ENCODE measurements around the gene SLC15A3.

Gene SLC15A3

DNA sequence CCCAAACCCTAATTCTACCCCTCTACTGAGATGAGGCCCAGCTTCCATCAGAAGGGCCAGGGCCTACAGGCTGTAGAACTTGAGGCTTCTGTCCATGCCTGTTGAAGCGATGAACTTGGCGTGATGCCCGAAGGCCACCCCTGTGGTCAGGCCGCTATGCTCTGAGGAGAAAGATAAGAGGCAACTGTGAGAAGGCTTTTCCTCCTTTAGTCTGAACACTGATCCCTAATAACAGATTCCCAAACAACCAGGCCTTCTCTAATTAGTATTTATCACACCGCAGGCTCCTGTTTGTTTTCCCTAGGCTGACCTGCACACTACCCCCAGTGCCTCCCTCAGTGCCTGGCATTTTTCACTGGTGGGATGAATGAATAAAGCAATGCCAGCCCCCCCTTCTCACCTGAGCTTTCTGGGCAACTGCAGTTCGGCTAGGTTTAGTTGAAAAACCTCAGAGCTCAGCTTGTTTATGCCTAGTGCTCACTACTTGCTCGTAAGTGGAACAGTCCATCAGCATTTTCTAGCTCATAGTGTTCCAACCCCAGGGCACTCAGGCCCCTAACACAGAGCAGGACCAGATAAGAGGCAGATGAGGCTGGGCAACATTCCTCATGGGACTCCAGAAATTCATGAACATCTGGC lies 60.8 kb downstream of the SLC15A3 start:
- Mint-ChIP-seq H3K4me3 (no peak overlapping the region), H3K9me3 (no peaks in the 10 kb centered on the region), H3K4me1 (no peaks in the 10 kb centered on the region), H3K27ac (peak overlapping the region; percentile 36), H3K36me3 (peaks cover 71% of the 10 kb centered on the region)
- DNase-seq (ENCODE audit: low spot score in 2 of 2) (no peak), ATAC-seq (no peak)

DNA sequence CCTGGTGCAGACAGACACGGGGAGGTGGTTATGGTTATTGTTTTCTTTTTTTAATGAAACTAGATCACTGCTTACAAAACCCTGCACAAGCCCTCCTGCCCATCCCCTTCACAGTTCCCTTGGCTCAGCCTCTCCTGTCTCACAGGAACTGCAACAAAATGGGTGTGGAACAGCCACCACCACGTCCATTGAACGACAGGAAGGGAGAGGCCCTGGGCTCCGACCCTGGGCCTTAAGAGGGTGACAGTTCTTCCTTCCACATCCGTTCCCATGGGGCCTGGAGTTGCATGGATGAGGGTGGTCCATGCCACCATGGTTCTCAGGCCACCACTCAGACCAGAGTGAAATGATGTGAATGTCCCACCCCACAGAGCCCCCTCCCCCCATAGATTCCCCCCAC lies 61.3 kb downstream of the SLC15A3 start:
- DNase-seq (ENCODE audit: low spot score in 2 of 2) (no peak), ATAC-seq (no peak)
- no peak overlapping the region for H3K4me3 Mint-ChIP-seq
- no peaks in the 10 kb centered on the region for H3K9me3 Mint-ChIP-seq
- no peak overlapping the region for H3K27ac Mint-ChIP-seq
- no peaks in the 10 kb centered on the region for H3K4me1 Mint-ChIP-seq
- peaks cover 66% of the 10 kb centered on the region for H3K36me3 Mint-ChIP-seq

DNA sequence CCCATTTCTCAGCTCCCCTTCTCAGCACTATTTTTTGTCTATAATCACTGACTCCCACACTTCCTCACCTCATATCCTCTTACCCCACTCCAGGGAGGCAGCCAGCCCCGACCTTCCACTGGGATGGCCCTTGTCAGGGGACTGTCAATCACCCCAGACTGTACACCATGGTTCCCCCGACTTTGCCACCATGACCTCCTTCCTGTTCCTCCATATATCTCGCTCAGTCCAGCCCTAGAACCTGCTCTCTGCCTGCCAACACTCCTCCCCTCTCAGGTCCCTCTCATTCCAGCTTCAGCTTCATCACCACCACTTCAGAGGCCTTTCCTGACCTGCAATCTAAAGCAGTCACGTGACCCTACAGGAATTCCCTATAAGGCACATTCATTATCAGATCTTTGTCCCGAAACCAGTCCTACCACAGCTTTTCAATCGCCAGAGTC lies 62.1 kb downstream of the SLC15A3 start:
- no peak overlapping the region for H3K4me3 Mint-ChIP-seq
- H3K4me1 Mint-ChIP-seq: no peaks in the 10 kb centered on the region
- peak overlapping the region; percentile 55 for H3K27ac Mint-ChIP-seq
- no peak for DNase-seq (ENCODE audit: low spot score in 2 of 2)
- ATAC-seq: no peak
- H3K36me3 Mint-ChIP-seq: peaks cover 58% of the 10 kb centered on the region
- H3K9me3 Mint-ChIP-seq: no peaks in the 10 kb centered on the region

DNA sequence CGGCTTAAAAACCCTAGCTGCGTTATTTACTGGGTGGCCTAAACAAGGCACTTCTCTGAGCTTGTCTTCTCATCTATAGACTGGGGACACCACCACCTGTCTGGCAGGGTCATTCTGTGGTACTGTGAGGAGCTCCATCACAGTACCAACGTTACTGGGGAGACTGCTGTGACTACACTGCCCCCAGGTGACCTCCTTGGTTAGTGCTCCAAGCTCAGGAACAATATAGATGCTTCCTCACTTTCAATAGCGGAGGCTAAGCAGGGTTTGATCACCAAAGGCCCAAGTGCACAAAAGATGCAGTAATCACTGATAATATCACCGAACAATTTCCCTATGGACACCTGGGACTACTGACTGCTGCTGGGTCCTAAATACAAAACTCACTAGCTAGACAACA lies 64.4 kb downstream of the SLC15A3 start:
- no peaks in the 10 kb centered on the region for H3K9me3 Mint-ChIP-seq
- peak overlapping the region; percentile 34 for H3K27ac Mint-ChIP-seq
- DNase-seq (ENCODE audit: low spot score in 2 of 2) (no peak), ATAC-seq (peak; percentile 79)
- no peak overlapping the region for H3K4me3 Mint-ChIP-seq
- peaks cover 9% of the 10 kb centered on the region for H3K4me1 Mint-ChIP-seq
- H3K36me3 Mint-ChIP-seq: peaks cover 45% of the 10 kb centered on the region

Measured in stimulated activated effector memory CD8-positive, alpha-beta T cell treated with anti-CD3 and anti-CD28 coated beads, Interleukin-12 subunit alpha, Interleukin-12 subunit beta, amount 100 ng/mL, for 72 hours (primary cell).